GM12873 (cell line): ENCODE data around the gene BSCL2.

ENCODE experiments used
- CTCF ChIP-seq: IDR thresholded peaks from 2 replicates; pipeline ENCODE4 v1.5.1; 2012; ENCODE audit warnings: low read depth, mild to moderate bottlenecking, moderate library complexity, low read length, control low read depth; ENCODE audit not compliant: insufficient read depth; ENCODE audit errors: missing control alignments

BSCL2 gene

GRCh38 chr11:62676698-62677097 is 30.5 kb downstream of the BSCL2 start:
- no peak for TF ChIP-seq CTCF

GRCh38 chr11:62673196-62673525 is 34.1 kb downstream of the BSCL2 start:
- TF ChIP-seq CTCF: no peak

GRCh38 chr11:62671608-62672389 is 35.4 kb downstream of the BSCL2 start, which contains the start of the genes LBHD1 and UQCC3:
Gene LBHD1 (minus strand): TSS chr11:62672267. CDS start chr11:62670031, 2,236 bp downstream.
Gene UQCC3 (plus strand): TSS chr11:62671673. CDS start chr11:62671746, 73 bp downstream.
- TF ChIP-seq CTCF: no peak

GRCh38 chr11:62671236-62671607 is 36.0 kb downstream of the BSCL2 start:
- no peak for TF ChIP-seq CTCF

GRCh38 chr11:62669420-62670161 is 37.6 kb downstream of the BSCL2 start:
- no peak for TF ChIP-seq CTCF

- no peak for TF ChIP-seq CTCF
Observed at GRCh38 chr11:62667460-62667859, 39.8 kb downstream of the BSCL2 start.

GRCh38 chr11:62666259-62666926 is 40.8 kb downstream of the BSCL2 start:
- TF ChIP-seq CTCF: no peak
